ENCODE data around the gene TAF1D. TPM values are rescaled to one million over a fixed set of nuclear protein-coding genes. Genes with fewer than 3 reads are reported as not detected.
"Not testable (repeated sequence)": the region's sequence is repeated elsewhere in the genome, so short reads cannot be mapped to it uniquely, and the experiment has no call there.

TAF1D gene, protein sequence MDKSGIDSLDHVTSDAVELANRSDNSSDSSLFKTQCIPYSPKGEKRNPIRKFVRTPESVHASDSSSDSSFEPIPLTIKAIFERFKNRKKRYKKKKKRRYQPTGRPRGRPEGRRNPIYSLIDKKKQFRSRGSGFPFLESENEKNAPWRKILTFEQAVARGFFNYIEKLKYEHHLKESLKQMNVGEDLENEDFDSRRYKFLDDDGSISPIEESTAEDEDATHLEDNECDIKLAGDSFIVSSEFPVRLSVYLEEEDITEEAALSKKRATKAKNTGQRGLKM
- polyA plus RNA-seq (ENCODE audit: insufficient read length in 12 of 12) = 100 to 1,000 TPM in 10 of 12 donors, 10 to 100 TPM in 1, not detected in 1; 79.0 to 205 (median 120) TPM
- long read RNA-seq, donor 1, transcript TAF1D-219 (5 exons, 656 nt) = major isoform, 5 of 85 reads
- long read RNA-seq, donor 1, partial matches to known transcripts = 72 of 85 reads
- long read RNA-seq, donor 1, other reads (novel, unspliced or antisense) = 0 of 85 reads
- long read RNA-seq, donor 2, partial matches to known transcripts = 37 of 52 reads
- long read RNA-seq, donor 2, other reads (novel, unspliced or antisense) = 6 of 52 reads
- long read RNA-seq, donor 3, partial matches to known transcripts = 23 of 27 reads
- long read RNA-seq, donor 3, other reads (novel, unspliced or antisense) = 0 of 27 reads
- long read RNA-seq, donor 4, partial matches to known transcripts = 12 of 13 reads
- long read RNA-seq, donor 4, other reads (novel, unspliced or antisense) = 0 of 13 reads
- long read RNA-seq, donor 5 = 0 reads
- long read RNA-seq, donor 6, partial matches to known transcripts = 13 of 20 reads
- long read RNA-seq, donor 6, other reads (novel, unspliced or antisense) = 0 of 20 reads
- long read RNA-seq, donor 7, partial matches to known transcripts = 20 of 28 reads
- long read RNA-seq, donor 7, other reads (novel, unspliced or antisense) = 0 of 28 reads
- long read RNA-seq, donor 8, transcript TAF1D-203 (6 exons, 2,082 nt) = major isoform, 11 of 58 reads
- long read RNA-seq, donor 8, partial matches to known transcripts = 33 of 58 reads
- long read RNA-seq, donor 8, other reads (novel, unspliced or antisense) = 9 of 58 reads
- long read RNA-seq, donor 9, partial matches to known transcripts = 39 of 56 reads
- long read RNA-seq, donor 9, other reads (novel, unspliced or antisense) = 10 of 56 reads
- long read RNA-seq, donor 10, transcript TAF1D-203 (6 exons, 2,082 nt) = major isoform, 8 of 75 reads
- long read RNA-seq, donor 10, partial matches to known transcripts = 54 of 75 reads
- long read RNA-seq, donor 10, other reads (novel, unspliced or antisense) = 10 of 75 reads
- long read RNA-seq, donor 11, transcript TAF1D-203 (6 exons, 2,082 nt) = major isoform, 9 of 76 reads
- long read RNA-seq, donor 11, partial matches to known transcripts = 55 of 76 reads
- long read RNA-seq, donor 11, other reads (novel, unspliced or antisense) = 8 of 76 reads

DNA sequence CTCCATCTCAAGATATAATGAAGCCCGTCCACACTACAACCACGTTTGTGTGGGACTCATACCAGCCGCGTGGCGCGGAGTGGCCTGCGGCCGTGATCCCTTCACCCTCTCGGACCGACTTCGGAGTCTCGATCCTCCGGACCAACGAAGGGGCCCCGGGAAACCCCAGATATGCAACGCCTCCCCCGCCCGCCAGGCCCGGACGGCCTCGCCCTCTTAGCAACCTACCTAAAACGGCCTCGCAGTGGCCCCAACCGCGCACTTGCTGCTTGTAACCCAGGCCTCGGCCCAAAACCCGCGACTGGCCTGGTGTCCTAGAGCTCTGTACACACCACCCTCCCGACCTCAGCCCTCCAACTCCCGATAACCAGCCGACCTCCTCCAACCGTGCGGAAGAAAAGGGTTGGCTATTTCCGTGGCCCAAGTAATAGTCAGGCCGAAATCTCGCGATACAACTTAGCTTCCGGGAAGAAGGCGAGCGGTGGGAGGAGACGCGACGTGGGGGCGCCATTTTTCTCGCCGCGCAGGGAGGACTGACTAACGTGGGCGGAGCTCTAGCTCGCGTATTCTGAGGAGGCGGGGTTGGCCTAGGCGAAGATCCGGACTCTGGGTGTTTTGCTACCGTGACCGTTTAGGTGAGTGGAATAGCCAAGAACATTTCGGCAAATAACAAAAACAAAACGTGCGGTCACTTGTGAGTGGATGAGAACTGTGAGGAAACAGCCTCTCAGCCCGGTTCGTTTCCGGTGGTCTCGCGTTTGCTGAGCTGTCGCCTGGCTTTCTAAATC, at the start of gene TAF1D, which contains the start of gene C11orf54:
TAF1D (minus strand) TSS at position 402 of the 788 bp plus-strand sequence. CDS start 2,191 bp downstream, outside the sequence.
C11orf54 (plus strand) TSS at position 579 of the 788 bp plus-strand sequence. CDS start 5,722 bp downstream, outside the sequence.
- peak; percentile 99 for DNase-seq

DNA sequence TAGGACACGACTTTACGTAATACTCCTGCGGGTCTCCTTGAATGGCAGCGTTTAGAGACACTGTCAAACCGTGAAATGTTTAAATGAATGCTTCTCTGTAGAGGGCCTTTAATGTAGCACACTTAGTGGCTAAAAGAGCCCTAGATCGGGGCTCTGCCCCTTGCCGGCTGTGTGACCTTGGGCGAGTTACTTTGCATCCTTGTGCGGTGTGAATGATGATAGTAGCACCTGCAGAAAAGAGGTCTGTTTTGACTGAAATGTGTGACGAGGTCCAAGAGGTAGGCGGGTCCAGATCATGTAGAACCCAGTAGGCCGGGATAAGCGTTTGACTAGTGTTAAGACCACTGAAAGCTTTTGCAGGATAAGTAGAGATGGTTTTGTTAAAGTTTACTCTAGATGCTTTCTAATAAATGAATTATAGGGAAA, 43.7 kb upstream of the TAF1D start:
- DNase-seq = no peak

DNA sequence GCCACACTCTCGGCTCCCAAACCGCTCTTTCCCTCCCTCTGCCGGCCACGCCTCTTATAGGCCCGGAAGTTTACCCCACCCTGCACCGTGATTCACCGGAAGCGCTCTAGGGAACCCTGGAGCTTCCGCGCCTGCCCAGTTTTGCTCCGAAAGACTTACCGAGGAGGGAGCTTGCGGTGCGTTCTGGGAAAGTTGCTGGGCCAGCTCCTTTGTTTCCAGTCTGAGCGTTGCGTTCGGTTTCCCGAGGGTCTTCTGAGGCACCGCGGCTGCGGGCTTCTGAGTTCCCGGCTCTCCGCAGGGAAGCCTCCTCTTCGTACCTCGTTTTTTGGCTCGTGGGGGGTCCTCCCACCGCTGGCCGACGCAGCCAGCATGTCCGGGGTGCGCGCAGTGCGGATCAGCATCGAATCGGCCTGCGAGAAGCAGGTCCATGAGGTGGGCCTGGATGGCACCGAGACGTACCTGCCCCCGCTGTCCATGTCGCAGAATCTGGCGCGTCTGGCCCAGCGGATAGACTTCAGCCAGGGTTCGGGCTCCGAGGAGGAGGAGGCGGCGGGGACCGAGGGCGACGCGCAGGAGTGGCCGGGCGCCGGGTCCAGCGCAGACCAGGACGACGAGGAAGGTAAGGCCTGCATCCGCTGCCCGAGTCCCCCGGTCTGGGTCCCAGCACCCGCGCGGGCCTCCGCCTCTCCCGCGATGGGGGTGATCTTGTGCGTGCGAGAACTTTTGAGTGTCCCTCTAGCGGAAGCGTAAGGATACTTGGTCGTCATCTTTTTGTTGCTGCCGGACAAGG, 43.0 kb upstream of the TAF1D start, which contains the start of gene MED17:
MED17 (plus strand) TSS at position 138 of the 790 bp plus-strand sequence; CDS start at position 370, 232 bp downstream.
- peak; percentile 95 for DNase-seq

DNA sequence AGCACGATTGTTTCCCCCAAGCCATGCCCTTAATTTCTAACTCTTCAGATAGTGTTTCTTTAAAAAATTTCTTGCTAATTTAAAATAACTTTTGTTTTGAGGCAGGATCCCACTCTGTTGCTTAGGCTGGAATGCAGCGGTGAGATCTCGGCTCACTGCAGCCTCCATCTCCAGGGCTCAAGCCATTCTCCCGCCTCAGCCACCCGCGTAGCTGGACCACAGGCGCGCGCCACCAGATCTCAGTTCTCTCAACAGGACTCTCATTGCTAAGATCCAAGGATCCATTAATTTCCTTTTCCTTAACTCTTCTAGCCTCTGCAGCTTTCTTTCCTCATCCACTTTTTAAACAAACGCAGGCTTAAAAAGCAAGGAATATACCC, 42.5 kb upstream of the TAF1D start:
- no peak for DNase-seq

DNA sequence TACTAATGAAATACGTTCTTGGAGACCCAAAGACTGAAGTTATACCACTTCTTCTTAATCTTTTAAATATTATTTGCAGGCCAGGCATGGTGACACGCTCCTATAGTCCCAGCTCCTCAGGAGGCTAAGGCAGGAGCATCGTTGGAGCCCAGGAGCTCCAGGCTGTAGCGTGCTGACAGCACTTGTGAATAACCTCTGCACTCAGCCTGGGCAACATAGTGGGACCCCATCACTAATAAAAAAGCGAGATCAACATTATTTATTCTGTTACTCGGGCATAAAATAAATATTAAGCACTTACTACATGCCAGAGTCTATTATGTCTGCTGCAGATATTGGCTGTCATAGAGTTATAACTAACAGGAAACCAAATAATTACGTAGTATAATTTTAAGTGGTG, 42.1 kb upstream of the TAF1D start:
- DNase-seq = no peak

DNA sequence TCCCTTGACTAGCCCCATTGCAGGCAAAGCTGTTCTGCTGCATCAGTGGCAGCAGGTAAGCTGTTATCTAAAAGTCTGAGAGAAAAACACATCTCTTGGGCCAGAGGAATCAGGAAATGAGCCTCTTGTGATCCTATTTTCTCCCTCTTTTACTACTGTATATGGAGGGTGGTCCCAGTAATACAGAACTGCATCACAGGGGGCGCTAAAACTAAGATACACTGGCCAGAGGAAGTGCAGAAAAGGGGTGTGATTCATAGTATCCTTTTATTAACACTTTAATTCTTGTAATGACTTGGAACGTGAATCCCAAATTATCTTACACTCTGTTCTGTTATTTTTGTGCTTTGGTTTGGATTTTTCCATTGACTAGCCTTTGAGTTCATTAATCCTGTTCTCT, 34.0 kb upstream of the TAF1D start:
- no peak for DNase-seq

DNA sequence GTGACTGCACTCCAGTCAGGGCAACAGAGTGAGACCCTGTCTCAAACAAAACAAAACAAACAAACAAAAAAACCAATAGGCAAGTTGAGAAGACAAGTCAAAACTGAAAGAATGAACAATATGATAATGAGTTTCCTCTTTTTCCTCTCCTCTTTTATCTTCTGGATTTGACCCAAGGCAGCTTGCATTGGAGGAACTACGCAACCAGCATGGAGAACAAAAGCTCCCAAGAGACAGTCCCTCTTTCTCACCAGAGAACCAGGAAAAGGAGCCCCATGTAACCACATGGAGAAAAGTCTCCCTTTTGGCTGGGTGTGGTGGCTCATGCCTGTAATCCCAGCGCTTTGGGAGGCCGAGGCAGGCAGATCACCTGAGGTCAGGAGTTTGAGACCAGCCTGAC, 33.3 kb upstream of the TAF1D start:
- DNase-seq = not testable (repeated sequence)

DNA sequence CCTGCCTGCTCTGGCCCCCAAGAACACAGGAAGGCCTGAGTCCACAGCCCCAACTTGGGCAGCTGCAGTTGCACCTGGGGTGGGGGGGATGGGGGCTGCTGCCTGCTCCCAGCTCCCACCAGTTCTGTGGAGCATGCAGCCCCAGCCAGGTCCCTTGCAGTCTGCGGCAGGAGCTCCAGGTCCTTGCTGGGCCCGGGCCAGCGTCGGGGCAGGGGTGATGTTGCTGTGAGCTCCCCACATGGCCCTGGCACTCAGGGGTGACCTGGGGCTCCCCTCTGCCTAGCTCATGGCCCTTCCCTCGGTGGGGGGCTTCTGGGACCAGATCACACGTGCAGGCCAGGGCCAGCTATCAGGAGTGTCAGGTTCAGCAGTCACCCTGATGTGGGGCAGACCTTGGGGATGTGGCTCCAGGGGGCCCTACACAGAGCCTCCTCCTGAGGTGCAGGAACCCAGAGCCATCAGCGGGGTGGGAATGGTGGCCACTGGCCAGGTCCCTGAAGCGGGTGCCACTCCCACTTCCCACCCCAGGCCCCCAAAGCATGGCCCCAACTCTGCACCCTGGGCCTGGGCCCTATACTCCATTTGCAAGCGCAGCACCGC, 32.4 kb upstream of the TAF1D start:
- no peak for DNase-seq

DNA sequence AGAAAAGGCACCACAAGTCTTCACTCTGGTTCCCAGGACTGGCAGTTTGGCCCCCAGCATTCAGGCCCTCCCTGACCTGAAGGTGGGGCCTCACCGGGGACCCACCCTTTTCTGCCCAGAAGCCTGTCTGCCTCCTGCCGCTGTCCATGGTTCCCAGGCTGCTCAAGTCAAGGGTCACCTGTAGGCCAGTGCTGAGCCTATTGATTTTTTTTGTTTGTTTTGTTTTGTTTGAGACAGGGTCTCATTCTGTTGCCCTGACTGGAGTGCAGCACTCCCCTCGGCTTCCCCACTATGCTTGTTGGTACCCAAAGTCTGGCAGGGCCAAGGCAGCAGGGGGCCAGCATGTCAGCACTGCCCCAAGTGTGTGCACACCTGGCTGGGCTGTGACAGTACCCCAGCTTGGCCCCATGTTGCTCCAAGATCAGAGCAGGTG, 31.8 kb upstream of the TAF1D start:
- DNase-seq = no peak

DNA sequence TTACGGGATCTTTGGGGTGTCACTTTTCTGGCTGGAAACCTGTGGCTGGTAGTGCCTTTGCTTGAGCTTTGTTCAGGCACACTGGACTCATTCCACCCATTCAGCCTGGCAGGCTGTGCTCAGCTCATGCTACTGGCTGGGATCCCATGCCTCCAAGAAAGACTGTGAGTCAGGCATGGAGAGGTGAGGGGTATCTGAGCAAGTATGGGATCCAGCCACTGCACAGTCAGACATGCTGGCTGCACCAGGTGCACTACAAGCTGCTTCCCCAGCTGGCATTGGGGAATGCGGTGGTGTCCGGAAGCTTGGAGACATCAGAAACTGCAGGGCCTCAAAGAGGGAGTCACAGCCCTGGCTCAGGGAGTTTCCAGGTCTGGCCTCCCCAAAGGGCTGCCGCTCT, 30.8 kb upstream of the TAF1D start:
- no peak for DNase-seq

DNA sequence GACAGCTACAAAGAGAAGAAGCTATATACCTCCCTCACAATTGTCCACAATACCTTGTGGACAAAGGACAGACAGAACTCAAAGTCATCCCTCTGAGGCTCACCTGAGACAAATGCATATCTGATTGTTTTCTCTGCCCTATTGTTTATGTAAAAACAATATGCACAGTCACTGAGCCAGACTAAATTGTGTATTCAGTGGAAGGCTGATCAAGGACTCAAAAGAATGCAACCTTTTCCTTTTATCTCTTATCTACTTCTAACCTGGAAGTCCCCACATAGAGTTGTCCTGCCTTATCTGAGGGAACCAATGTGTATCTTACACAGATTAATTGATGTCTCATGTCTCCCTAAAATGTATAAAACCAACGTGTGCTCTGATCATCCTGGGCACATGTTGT, 28.9 kb upstream of the TAF1D start:
- no peak for DNase-seq

DNA sequence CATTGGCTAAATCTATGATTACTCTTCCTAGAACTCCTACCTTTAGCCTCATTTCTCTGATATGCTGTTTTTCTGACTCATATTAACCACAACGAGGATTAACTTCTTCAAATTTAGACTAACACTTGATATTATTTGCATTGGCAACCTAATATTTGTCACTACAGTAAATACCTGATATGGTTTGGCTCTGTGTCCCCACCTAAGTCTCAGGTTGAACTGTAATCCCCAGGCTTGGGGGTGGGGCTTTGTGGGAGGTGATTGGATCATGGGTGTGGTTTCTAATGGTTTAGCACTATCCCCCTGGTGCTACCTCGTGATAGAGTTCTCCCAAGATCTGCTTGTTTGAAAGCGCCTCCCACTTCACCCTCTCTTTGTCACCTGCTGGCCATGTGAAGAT, 25.7 kb upstream of the TAF1D start:
- DNase-seq = no peak

DNA sequence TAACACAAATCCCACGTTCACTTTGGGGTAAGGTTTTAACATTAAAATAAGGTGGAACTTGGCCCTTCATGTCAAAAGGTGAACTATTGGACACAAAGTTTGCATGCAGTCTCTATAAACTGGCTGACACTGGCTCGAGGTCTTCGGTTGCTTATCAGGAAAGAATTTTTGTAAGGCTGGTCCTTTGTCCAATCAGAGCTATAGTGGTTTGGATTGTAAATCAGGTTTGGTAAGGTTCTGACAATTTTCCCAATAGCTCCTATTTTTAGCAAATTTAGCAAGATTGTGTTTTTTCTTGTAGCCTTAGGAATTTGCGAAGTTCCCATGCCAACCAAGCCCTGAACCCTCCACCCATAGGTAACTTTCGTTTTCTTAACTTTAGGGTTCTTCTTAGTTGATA, 25.2 kb upstream of the TAF1D start:
- DNase-seq = no peak

DNA sequence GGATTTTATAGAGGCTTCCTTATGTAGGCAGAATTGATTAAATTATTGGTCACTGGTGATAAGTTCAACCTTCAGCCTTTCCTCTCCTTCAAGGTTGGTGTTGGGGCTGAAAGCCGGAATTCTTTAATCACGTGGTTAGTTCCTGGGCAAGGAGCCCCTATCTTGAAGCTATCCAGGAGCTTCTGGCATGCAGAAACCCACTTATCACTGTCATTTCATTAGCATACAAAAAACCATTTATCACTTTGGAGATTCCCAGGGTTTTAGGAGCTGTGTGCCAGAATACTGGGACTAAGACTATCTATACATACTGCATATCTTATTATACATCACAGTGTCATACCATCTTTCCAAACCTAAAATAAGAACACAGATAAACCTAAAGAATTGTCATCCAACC, 24.3 kb upstream of the TAF1D start:
- no peak for DNase-seq

DNA sequence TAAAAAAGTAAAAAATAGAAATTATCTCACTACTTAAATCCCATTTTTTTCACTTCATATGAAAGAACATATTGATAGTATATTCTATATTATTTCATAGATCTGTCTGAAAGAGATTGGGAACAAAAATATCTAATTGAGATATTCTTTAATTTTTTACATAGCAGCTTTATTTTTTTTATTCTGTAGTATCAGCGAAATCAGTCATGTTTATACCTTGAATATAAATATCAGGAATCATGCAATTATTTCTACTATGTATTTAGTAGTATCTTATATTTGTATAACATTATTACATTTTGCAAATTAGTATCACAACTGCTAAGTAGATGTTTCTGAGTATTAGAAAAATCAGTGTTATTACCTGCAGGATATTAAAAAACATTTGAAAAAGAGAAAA, 20.6 kb upstream of the TAF1D start:
- DNase-seq = no peak

DNA sequence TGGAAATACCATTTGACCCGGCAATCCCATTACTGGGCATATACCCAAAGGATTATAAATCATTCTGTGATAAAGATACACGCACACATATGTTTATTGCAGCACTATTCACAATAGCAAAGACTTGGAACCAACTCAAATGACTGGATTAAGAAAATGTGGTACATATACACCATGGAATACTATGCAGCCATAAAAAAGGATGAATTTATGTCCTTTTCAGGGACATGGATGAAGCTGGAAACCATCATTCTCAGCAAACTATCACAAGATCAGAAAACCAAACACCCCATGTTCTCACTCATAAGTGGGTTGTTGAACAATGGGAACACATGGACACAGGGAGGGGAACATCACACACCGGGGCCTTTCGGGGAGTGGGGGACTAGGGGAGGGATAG, 17.8 kb upstream of the TAF1D start:
- not testable (repeated sequence) for DNase-seq

DNA sequence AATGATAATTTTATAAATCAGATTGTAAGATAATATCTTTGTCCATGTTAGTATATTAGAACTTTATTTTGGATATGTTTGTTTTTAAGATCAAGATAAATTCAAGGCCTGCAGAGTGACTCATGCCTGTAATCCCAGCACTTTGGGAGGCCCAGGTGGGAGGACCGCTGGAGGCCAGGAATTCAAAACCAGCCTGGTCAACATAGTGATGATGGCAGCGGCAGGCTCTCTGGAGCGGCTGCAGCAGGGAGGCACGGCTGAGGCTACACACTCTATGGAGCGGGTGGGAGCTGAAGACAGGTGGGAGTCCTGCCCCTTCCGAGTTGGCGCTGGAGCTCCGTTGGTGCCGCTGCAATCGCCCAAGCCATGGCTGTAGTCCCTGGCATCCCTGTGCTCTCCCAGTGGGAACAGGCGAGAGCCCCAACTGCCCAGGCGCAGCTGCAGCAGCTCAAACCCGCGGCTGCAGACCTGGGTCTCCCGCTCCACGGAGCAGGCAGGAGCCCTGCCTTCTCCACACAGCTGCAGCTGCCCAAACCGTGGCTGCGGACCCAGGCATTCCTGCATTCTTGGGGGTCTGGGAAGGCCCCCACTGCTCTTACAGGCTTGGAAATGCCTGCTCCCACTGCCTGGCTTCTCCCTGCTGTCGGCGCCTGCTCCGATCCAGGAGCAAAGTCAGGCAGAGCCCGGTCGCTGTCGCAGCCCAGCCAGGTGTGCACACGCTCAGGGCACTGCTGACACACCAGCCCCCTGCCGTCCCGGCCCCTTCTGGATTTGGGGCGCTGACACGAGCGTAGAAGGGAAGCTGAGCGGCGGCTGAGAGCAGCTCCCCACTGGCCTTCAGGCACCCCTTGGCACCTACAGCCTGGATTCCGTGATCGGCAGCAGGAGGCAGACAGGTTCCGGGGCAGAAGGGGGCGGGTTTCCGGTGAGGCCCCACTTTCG, 16.9 kb upstream of the TAF1D start:
- no peak for DNase-seq

DNA sequence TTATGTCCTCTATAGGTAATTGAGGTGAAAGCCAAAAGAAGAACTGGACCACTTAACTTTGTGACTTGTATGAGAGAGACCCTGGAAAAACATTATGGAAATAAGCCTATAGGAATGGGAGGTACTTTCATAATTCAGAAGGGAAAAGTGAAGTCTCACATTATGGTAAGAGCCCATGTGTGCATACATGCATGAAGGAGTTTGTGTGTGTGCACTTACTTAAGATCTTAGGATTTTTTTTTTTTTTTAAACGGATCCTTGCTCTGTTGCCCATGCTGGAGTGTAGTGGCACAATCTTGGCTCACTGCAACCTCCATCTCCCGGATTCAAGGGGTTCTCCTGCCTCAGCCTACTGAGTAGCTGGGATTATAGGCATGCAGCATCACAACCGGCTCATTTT, 16.0 kb upstream of the TAF1D start:
- no peak for DNase-seq

Measured in muscle of arm (tissue), 14 donors.